Naive thymus-derived CD8-positive, alpha-beta T cell (primary cell): ENCODE results near the gene ALOX15. TPM values are rescaled to one million over a fixed set of nuclear protein-coding genes. Genes with fewer than 3 reads are reported as not detected.
A peak's percentile ranks its signal among the peaks of the same experiment; 100 is the strongest.
"Not testable (repeated sequence)": the region's sequence is repeated elsewhere in the genome, so short reads cannot be mapped to it uniquely, and the experiment has no call there.

Source experiments
- ATAC-seq, 2 donors: fragments of 150-1000 bp; cut with Tn5 transposase in 1 of 2; sonication (Bioruptor Pico), chemical (Tn5 transposase) in 1 of 2; 1 replicate in 1 of 2; 2 replicates in 1 of 2; pipeline ENCODE4 v1.10.0; 2021; ENCODE audit warnings: mild to moderate bottlenecking in 2 of 2, moderate library complexity in 2 of 2
- POLR2A ChIA-PET: fragments of 350-600 bp; sonication (Branson Sonifier 250); formaldehyde crosslinking; loops from one replicate; lab custom pipeline; 2021; ENCODE audit warnings: antibody characterized with exemption; lab: Charles Lee
- DNase-seq, 10 donors: peaks; one replicate each; pipeline versions ENCODE4 v3.0.0 to v3.0.0-alpha.2; 2020 to 2022
- H3K27ac Mint-ChIP-seq, 10 donors: one replicate each; pipeline ENCODE4 v1.8.0; 2020 to 2022; ENCODE audit warnings: mild to moderate bottlenecking in 10 of 10, mixed read lengths in 10 of 10, moderate library complexity in 4 of 10, inconsistent platforms in 1 of 10
- H3K27me3 Mint-ChIP-seq, 5 donors: one replicate each; pipeline ENCODE4 v1.8.0; 2021 to 2022; ENCODE audit warnings: mixed read lengths in 5 of 5
- H3K36me3 Mint-ChIP-seq, 3 donors: one replicate each; pipeline ENCODE4 v1.8.0; 2020 to 2022; ENCODE audit warnings: mixed read lengths in 3 of 3, mild to moderate bottlenecking in 2 of 3, inconsistent platforms in 1 of 3
- H3K4me1 Mint-ChIP-seq, 4 donors: one replicate each; pipeline ENCODE4 v1.8.0; 2021 to 2022; ENCODE audit warnings: mixed read lengths in 4 of 4
- H3K4me3 Mint-ChIP-seq, 10 donors: one replicate each; pipeline ENCODE4 v1.8.0; 2020 to 2022; ENCODE audit warnings: mild to moderate bottlenecking in 10 of 10, mixed read lengths in 10 of 10, moderate library complexity in 6 of 10, inconsistent platforms in 1 of 10
- H3K9me3 Mint-ChIP-seq, 9 donors: one replicate each; pipeline ENCODE4 v1.8.0; 2020 to 2022; ENCODE audit warnings: mixed read lengths in 9 of 9, mild to moderate bottlenecking in 3 of 9, inconsistent platforms in 1 of 9, moderate library complexity in 1 of 9
- polyA plus RNA-seq, 3 donors: library from polyadenylated mRNA; unstranded; fragments of 300-500 nt; fragmentation: Illumina TruSeq; gene quantifications; one replicate each; pipeline ENCODE4 v1.2.3, GENCODE V29; 2021
- total RNA-seq, 8 experiments: library from RNA in 2 of 8; stranded (reverse) in 2 of 8; gene quantifications; one replicate each; pipeline ENCODE4 v1.2.3 and lab custom pipeline; 2021 to 2026

The ALOX15 gene, protein sequence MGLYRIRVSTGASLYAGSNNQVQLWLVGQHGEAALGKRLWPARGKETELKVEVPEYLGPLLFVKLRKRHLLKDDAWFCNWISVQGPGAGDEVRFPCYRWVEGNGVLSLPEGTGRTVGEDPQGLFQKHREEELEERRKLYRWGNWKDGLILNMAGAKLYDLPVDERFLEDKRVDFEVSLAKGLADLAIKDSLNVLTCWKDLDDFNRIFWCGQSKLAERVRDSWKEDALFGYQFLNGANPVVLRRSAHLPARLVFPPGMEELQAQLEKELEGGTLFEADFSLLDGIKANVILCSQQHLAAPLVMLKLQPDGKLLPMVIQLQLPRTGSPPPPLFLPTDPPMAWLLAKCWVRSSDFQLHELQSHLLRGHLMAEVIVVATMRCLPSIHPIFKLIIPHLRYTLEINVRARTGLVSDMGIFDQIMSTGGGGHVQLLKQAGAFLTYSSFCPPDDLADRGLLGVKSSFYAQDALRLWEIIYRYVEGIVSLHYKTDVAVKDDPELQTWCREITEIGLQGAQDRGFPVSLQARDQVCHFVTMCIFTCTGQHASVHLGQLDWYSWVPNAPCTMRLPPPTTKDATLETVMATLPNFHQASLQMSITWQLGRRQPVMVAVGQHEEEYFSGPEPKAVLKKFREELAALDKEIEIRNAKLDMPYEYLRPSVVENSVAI
- total RNA-seq, result under 1 TPM; 0.60 TPM
- not detected for polyA plus RNA-seq
- total RNA-seq (lab: John Stamatoyannopoulos, UW), result 0 to 0.17 (median 0) reads per million in 6 experiments

DNA sequence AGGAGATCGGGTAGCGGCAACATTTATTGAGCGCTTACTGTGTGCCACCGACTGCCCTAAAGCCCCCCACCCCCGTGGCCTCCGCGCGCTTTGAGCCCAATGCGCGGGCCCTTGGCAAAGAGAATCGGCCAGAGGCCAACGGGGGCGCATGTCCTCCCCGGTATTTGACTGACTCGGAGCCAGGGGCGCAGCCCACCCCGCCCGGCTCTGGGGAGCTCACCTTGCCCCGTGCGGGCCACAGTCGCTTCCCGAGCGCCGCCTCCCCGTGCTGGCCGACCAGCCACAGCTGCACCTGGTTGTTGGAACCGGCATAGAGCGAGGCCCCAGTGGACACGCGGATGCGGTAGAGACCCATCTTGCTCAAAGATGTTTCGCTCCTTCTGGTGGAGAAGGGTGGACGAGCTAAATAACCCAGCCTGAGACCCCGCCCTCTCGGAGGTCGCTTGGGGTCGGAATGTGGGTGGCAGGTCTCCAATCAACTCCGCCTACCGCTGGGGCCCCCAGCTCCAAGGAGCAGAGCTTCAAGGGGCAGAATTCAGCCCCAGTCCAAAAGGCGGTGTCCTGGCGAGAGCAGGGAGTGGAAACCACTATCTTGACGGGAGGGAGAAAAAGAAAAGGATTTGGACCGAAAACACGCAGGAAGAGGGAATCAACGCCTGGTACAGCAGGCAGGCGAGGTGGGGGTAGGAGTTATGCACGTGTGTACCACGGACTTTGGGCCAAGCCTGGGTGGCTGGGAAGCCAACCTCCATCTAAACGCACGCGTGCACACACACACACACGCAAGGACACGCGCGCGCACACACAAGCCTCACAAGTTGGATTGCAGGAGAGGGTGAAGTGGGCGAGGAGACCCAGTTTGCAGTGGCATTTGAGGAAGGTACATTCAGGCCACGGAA is at the start of gene ALOX15:
TSS of gene ALOX15 (minus strand) at position 382 of the 899 bp plus-strand sequence. CDS start at position 355, 27 bp downstream.
- Mint-ChIP-seq H3K27me3 (peaks cover 28 to 93% (median 52%) of the 10 kb centered on the region in 5 donors), H3K36me3 (peaks cover 0 to 4% (median 0%) of the 10 kb centered on the region in 3 donors), H3K4me1 (peaks cover 12 to 23% (median 14%) of the 10 kb centered on the region in 4 donors), H3K4me3 (peak within 1 kb of the TSS in 3 of 10 donors; percentile 18 to 71 (median 55)), H3K9me3 (peaks cover 0 to 2% (median 0%) of the 10 kb centered on the region in 9 donors), H3K27ac (peak within 1 kb of the TSS in 1 of 10 donors; percentile 29)
- no peak for DNase-seq
- no peak for ATAC-seq
- POLR2A ChIA-PET, result no interaction called here

- H3K36me3 Mint-ChIP-seq, result peaks cover 7 to 78% (median 8%) of the 10 kb centered on the region in 3 donors
Measured at GRCh38 chr17:4690745-4691144, 49.3 kb upstream of the ALOX15 start.

DNA sequence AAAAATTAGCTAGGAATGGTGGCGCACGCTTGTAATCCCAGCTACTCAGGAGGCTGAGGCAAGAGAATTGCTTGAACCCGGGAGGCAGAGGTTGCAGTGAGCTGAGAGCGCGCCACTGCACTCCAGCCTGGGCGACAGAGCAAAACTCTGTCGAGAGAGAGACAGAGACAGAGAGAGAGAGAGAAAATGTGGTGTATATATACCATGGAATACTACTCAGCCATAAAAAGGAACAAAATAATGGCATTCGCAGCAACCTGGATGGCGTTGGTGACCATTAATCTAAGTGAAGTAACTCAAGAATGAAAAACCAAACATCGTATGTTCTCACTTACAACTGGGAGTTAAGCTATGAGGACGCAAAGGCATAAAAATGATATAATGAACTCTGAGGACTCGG is 48.4 kb upstream of the ALOX15 start:
- POLR2A ChIA-PET, result interaction anchor here (0.6 kb wide), 1 partner anchor 721 kb away, joined by 3 read pairs; no protein-coding TSS in a partner anchor
- H3K4me1 Mint-ChIP-seq, result peaks cover 25 to 65% (median 45%) of the 10 kb centered on the region in 4 donors
- not testable (repeated sequence) for H3K27me3 Mint-ChIP-seq, H3K9me3 Mint-ChIP-seq, H3K4me3 Mint-ChIP-seq, ATAC-seq, DNase-seq
- H3K36me3 Mint-ChIP-seq, result peaks cover 7 to 85% (median 11%) of the 10 kb centered on the region in 3 donors
- peak overlapping the region in 2 of 10 donors; percentile 74 to 80 for H3K27ac Mint-ChIP-seq

More at GRCh38 chr17:4690745-4691144, 49.3 kb upstream of the ALOX15 start:
- peak overlapping the region in 4 of 10 donors; percentile 9 to 63 (median 30) for H3K27ac Mint-ChIP-seq
- H3K27me3 Mint-ChIP-seq, result no peaks in the 10 kb centered on the region
- DNase-seq, result no peak
- POLR2A ChIA-PET, result no interaction called here
- ATAC-seq, result no peak
- no peak overlapping the region for H3K4me3 Mint-ChIP-seq
- peaks cover 25 to 60% (median 42%) of the 10 kb centered on the region in 4 donors for H3K4me1 Mint-ChIP-seq
- no peaks in the 10 kb centered on the region for H3K9me3 Mint-ChIP-seq

- DNase-seq, ATAC-seq, H3K27ac Mint-ChIP-seq, H3K9me3 Mint-ChIP-seq, POLR2A ChIA-PET, H3K27me3 Mint-ChIP-seq, H3K4me3 Mint-ChIP-seq: not testable (repeated sequence)
- Mint-ChIP-seq H3K4me1 (peaks cover 8 to 30% (median 21%) of the 10 kb centered on the region in 4 donors), H3K36me3 (peaks cover under 1 to 89% (median 20%) of the 10 kb centered on the region in 3 donors)
Measured at GRCh38 chr17:4683739-4684138, 42.3 kb upstream of the ALOX15 start.

DNA sequence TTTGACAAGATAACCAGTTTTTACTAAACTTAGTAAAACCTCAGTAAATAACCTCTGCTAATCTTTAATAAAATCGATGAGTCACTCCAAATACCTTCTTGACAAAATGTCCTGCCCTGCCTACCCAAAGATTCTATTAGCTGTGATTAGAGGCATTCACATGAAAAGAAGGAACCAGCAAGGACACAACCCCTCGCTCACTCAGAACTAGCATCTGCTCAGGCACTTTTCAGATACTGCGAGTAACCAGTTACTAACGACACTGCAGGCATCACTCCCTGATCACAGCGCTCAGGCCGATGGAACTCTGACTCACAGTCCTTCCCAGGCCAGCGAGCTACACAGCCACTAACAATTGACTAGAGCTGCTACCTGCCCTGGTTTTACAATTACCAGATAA is 38.2 kb upstream of the ALOX15 start:
- peaks cover 0 to 4% (median 1%) of the 10 kb centered on the region in 4 donors for H3K4me1 Mint-ChIP-seq
- POLR2A ChIA-PET, result interaction anchor here (0.6 kb wide), 1 partner anchor 207 kb away, joined by 5 read pairs; no protein-coding TSS in a partner anchor
- no peaks in the 10 kb centered on the region for H3K9me3 Mint-ChIP-seq
- H3K36me3 Mint-ChIP-seq, result peaks cover 0 to 91% (median 19%) of the 10 kb centered on the region in 3 donors
- DNase-seq (no peak), ATAC-seq (no peak)
- peak overlapping the region in 3 of 10 donors; percentile 4 to 51 (median 4) for H3K27ac Mint-ChIP-seq
- H3K4me3 Mint-ChIP-seq, result no peak overlapping the region
- no peaks in the 10 kb centered on the region for H3K27me3 Mint-ChIP-seq

- peaks cover 0 to 2% (median 0%) of the 10 kb centered on the region in 4 donors for H3K4me1 Mint-ChIP-seq
- DNase-seq, result no peak
- no peak overlapping the region for H3K4me3 Mint-ChIP-seq
- peaks cover 0 to 94% (median 14%) of the 10 kb centered on the region in 3 donors for H3K36me3 Mint-ChIP-seq
- ATAC-seq, result no peak
- POLR2A ChIA-PET, result no interaction called here
- H3K9me3 Mint-ChIP-seq, result no peaks in the 10 kb centered on the region
- H3K27me3 Mint-ChIP-seq, result no peaks in the 10 kb centered on the region
- H3K27ac Mint-ChIP-seq, result no peak overlapping the region
Measured at GRCh38 chr17:4678448-4679026, 37.1 kb upstream of the ALOX15 start.

DNA sequence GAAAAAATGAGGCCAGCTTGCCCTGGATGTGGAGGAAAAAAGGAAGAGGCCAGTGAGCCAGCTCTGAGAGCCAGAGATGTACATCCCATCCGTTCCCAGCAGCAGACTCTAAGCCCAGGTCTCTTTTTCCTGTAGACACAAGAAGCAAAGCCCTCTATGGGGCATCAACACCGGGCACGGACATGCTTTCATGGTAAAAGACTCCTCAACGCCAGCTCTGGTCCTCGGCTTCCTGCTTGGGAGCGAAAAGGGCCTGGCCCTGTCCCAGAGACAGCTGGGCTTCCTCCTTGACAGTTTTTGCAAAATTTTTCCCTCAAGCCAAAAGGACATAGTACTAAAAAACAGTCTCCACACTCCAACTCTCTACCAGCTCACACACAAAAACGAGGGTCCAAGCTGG is 35.3 kb upstream of the ALOX15 start:
- no peak overlapping the region for H3K4me3 Mint-ChIP-seq
- H3K9me3 Mint-ChIP-seq, result no peaks in the 10 kb centered on the region
- peaks cover 0 to 94% (median 6%) of the 10 kb centered on the region in 3 donors for H3K36me3 Mint-ChIP-seq
- no peaks in the 10 kb centered on the region for H3K4me1 Mint-ChIP-seq
- no peaks in the 10 kb centered on the region for H3K27me3 Mint-ChIP-seq
- ATAC-seq, result no peak
- DNase-seq, result no peak
- POLR2A ChIA-PET, result no interaction called here
- peak overlapping the region in 2 of 10 donors; percentile 5 to 29 for H3K27ac Mint-ChIP-seq

GRCh38 chr17:4675791-4676190 is 34.3 kb upstream of the ALOX15 start:
- ATAC-seq (no peak), DNase-seq (no peak)
- H3K9me3 Mint-ChIP-seq, result no peaks in the 10 kb centered on the region
- POLR2A ChIA-PET, result no interaction called here
- peaks cover 0 to 93% (median 8%) of the 10 kb centered on the region in 3 donors for H3K36me3 Mint-ChIP-seq
- peak overlapping the region in 3 of 10 donors; percentile 10 to 46 (median 41) for H3K27ac Mint-ChIP-seq
- no peaks in the 10 kb centered on the region for H3K27me3 Mint-ChIP-seq
- H3K4me3 Mint-ChIP-seq, result no peak overlapping the region
- no peaks in the 10 kb centered on the region for H3K4me1 Mint-ChIP-seq

DNA sequence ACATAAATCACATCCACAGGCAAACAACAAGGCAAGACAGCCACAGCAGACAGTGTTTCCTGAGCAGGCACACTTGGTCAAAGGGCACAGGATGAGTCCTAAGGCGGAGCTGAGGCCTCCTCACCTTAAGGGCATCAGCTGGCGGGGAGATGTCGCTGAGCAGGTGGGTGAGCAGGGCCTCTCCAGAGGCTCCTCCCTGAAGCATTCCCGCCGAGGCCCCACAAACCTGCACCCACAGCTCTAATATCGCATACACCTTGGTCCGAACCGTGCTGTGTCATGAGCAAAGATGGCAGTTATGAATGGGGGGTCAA is 33.2 kb upstream of the ALOX15 start:
- DNase-seq (no peak), ATAC-seq (no peak)
- H3K9me3 Mint-ChIP-seq, result no peaks in the 10 kb centered on the region
- POLR2A ChIA-PET, result no interaction called here
- no peak overlapping the region for H3K4me3 Mint-ChIP-seq
- H3K36me3 Mint-ChIP-seq, result peaks cover 0 to 89% (median 8%) of the 10 kb centered on the region in 3 donors
- no peaks in the 10 kb centered on the region for H3K27me3 Mint-ChIP-seq
- H3K27ac Mint-ChIP-seq, result no peak overlapping the region
- H3K4me1 Mint-ChIP-seq, result no peaks in the 10 kb centered on the region

DNA sequence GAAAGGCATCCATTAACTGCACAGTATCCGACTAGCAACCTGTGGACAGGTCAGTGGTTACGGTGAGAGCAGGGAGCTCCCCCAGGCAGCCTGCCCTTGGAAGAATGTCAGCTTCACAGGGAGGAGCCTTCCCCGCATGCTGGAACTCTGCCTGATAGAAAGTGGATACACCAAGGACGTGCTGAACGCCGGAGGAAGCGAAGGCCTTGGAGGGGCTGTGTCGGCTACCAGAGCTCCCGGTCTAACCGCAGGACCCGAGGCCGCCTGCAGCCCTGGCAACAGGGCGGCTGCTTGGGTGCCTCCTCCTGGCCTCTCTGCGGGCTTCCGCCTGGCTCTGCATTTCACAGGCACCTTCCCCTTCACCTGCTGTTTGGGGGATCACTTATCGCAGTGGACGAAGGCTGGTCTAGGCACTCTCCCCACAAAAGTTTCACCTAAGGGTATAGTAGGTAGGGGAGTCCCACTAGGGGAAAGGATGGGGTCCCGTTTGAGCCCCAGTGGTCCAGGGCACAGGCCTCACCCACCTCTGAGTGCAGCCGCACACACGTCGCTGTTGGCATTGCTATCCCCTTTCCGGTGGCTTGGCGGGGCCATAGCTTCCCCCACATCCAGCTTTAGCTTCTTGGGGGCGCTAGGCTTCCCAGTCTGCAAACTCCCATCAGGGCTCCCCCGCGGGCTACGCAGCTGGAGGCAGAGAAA is 32.7 kb upstream of the ALOX15 start:
- ATAC-seq, result no peak
- H3K9me3 Mint-ChIP-seq, result no peaks in the 10 kb centered on the region
- no peaks in the 10 kb centered on the region for H3K4me1 Mint-ChIP-seq
- POLR2A ChIA-PET, result no interaction called here
- no peak overlapping the region for H3K4me3 Mint-ChIP-seq
- no peak for DNase-seq
- H3K27me3 Mint-ChIP-seq, result no peaks in the 10 kb centered on the region
- H3K27ac Mint-ChIP-seq, result no peak overlapping the region
- H3K36me3 Mint-ChIP-seq, result peaks cover 0 to 87% (median 8%) of the 10 kb centered on the region in 3 donors

GRCh38 chr17:4673169-4673568 is 31.7 kb upstream of the ALOX15 start:
- Mint-ChIP-seq H3K4me3 (no peak overlapping the region), H3K9me3 (no peaks in the 10 kb centered on the region), H3K4me1 (no peaks in the 10 kb centered on the region), H3K36me3 (peaks cover 0 to 78% (median 8%) of the 10 kb centered on the region in 3 donors), H3K27me3 (no peaks in the 10 kb centered on the region), H3K27ac (no peak overlapping the region)
- DNase-seq, result no peak
- no peak for ATAC-seq
- POLR2A ChIA-PET, result no interaction called here
